Measurements from ENCODE around the gene PDE8B. TPM values are rescaled to one million over a fixed set of nuclear protein-coding genes. Genes with fewer than 3 reads are reported as not detected.

Gene PDE8B
- total RNA-seq, 1 donor from 2014 or later = not detected

GRCh38 chr5:77298146-77298545 lies 87.7 kb downstream of the PDE8B start:
- TF ChIP-seq CTCF (IDR thresholded peaks at IDR 0.05) = no peak
- H3K36me3 Mint-ChIP-seq (ENCODE audit: low read depth) = no peaks in the 10 kb centered on the region
- peaks cover 24% of the 10 kb centered on the region for H3K4me1 Mint-ChIP-seq
- no peaks in the 10 kb centered on the region for H3K9me3 Mint-ChIP-seq
- DNase-seq (no peak), ATAC-seq (ENCODE audit: low read depth) (no peak)
- POLR2A ChIA-PET = no interaction called here
- H3K27ac Mint-ChIP-seq = no peak overlapping the region
- no peaks in the 10 kb centered on the region for H3K27me3 Mint-ChIP-seq
- intact Hi-C loops (cut with micrococcal nuclease) = no loop called here
- CTCF ChIA-PET = no interaction called here
- H3K4me3 Mint-ChIP-seq = no peak overlapping the region

GRCh38 chr5:77300451-77300850 lies 90.0 kb downstream of the PDE8B start:
- no peaks in the 10 kb centered on the region for H3K9me3 Mint-ChIP-seq
- ChIA-PET POLR2A (no interaction called here), CTCF (no interaction called here)
- H3K27ac Mint-ChIP-seq = no peak overlapping the region
- intact Hi-C loops (cut with micrococcal nuclease) = loop anchor here (2.0 kb wide), 1 partner anchor 192 kb away; the partner anchor contains the start of gene WDR41
- DNase-seq (no peak), ATAC-seq (ENCODE audit: low read depth) (no peak)
- H3K27me3 Mint-ChIP-seq = no peaks in the 10 kb centered on the region
- H3K4me3 Mint-ChIP-seq = no peak overlapping the region
- no peaks in the 10 kb centered on the region for H3K36me3 Mint-ChIP-seq (ENCODE audit: low read depth)
- peaks cover 3% of the 10 kb centered on the region for H3K4me1 Mint-ChIP-seq
- no peak for TF ChIP-seq CTCF (IDR thresholded peaks at IDR 0.05)

- no peak for TF ChIP-seq CTCF (IDR thresholded peaks at IDR 0.05)
- ChIA-PET POLR2A (no interaction called here), CTCF (no interaction called here)
- ATAC-seq (ENCODE audit: low read depth) (no peak), DNase-seq (no peak)
- no peaks in the 10 kb centered on the region for H3K4me1 Mint-ChIP-seq
- H3K9me3 Mint-ChIP-seq = no peaks in the 10 kb centered on the region
- no peak overlapping the region for H3K4me3 Mint-ChIP-seq
- no peaks in the 10 kb centered on the region for H3K36me3 Mint-ChIP-seq (ENCODE audit: low read depth)
- intact Hi-C loops (cut with micrococcal nuclease) = loop anchor here (2.0 kb wide), 1 partner anchor 191 kb away; the partner anchor contains the start of gene WDR41
- no peak overlapping the region for H3K27ac Mint-ChIP-seq
- no peaks in the 10 kb centered on the region for H3K27me3 Mint-ChIP-seq
Observed at GRCh38 chr5:77301447-77301883, 91.0 kb downstream of the PDE8B start.

GRCh38 chr5:77302247-77302646 lies 91.8 kb downstream of the PDE8B start:
- POLR2A ChIA-PET = no interaction called here
- Mint-ChIP-seq H3K4me1 (no peaks in the 10 kb centered on the region), H3K9me3 (no peaks in the 10 kb centered on the region), H3K27ac (no peak overlapping the region), H3K27me3 (no peaks in the 10 kb centered on the region), H3K4me3 (no peak overlapping the region), H3K36me3 (ENCODE audit: low read depth) (no peaks in the 10 kb centered on the region)
- no peak for TF ChIP-seq CTCF (IDR thresholded peaks at IDR 0.05)
- CTCF ChIA-PET = no interaction called here
- peak; percentile 18 for ATAC-seq (ENCODE audit: low read depth)
- DNase-seq = no peak
- intact Hi-C loops (cut with micrococcal nuclease) = no loop called here

GRCh38 chr5:77302653-77303052 lies 92.2 kb downstream of the PDE8B start:
- H3K27me3 Mint-ChIP-seq = no peaks in the 10 kb centered on the region
- H3K36me3 Mint-ChIP-seq (ENCODE audit: low read depth) = no peaks in the 10 kb centered on the region
- POLR2A ChIA-PET = no interaction called here
- CTCF ChIA-PET = no interaction called here
- no peak overlapping the region for H3K4me3 Mint-ChIP-seq
- ATAC-seq (ENCODE audit: low read depth) (no peak), DNase-seq (no peak)
- TF ChIP-seq CTCF (IDR thresholded peaks at IDR 0.05) = no peak
- H3K27ac Mint-ChIP-seq = no peak overlapping the region
- H3K4me1 Mint-ChIP-seq = no peaks in the 10 kb centered on the region
- intact Hi-C loops (cut with micrococcal nuclease) = no loop called here
- H3K9me3 Mint-ChIP-seq = no peaks in the 10 kb centered on the region

All from activated B cell treated with CpG ODN at 0.5 μM for 24 hours (primary cell).